ENCODE data around the gene RAET1E.
"Not testable (repeated sequence)": the region's sequence is repeated elsewhere in the genome, so short reads cannot be mapped to it uniquely, and the experiment has no call there.

The RAET1E gene

DNA sequence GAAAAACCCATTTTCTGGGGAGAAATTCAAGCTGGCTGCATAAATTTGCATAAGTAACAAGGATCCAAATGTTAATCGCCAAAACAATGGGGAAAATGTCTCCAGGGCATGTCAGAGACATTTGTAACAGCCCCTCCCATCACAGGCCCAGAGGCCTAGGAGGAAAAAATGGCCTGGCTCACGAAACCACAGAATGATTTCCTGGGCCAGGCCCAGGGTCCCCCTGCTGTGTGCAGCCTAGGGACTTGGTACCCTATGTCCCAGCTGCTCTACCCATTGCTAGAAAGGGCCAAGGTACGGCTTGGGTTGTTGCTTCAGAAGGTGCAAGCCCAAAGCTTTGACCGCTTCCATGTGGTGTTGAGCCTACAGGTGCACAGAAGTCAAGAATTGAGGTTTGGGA, 10.6 kb upstream of the RAET1E start:
- not testable (repeated sequence) for DNase-seq

DNA sequence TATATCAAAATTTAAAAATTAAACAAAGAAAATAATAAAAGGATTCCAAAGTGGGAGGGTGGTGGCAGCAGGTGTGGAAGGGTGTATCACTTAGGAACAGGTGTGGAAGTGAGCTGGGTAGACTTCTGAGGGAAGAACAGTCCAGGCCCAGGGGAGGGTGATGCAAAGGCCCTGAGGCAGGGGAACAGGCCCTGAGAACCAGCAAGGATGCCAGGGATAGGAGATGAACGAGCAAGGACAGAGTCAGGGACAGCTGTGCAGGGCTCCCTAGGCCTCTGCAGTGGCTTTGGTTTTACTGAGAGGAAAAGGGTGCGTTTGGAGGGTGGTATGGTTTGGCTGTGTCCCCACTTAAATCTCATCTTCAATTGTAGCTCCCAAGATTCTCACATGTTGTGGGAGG, 9.4 kb upstream of the RAET1E start:
- DNase-seq = no peak

DNA sequence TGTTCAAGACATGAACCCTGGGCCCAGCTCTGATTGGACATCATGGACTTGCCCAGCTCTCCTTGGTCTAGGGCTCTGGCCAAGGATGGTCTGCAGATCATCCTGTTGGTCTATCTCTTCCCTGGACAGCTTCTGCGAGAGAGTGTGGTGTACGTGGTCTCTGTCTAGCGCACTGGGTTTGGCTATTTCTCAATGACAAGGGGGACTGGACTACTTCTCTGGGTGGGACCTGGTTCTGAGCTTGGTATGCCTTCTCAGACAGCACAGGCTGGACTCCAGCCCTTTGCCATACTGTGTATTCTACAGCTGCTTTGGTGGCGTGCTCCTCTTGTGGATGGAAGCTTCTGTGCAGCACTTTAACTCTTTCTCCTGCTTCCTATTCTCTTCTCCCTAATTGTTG, 8.5 kb upstream of the RAET1E start:
- no peak for DNase-seq

DNA sequence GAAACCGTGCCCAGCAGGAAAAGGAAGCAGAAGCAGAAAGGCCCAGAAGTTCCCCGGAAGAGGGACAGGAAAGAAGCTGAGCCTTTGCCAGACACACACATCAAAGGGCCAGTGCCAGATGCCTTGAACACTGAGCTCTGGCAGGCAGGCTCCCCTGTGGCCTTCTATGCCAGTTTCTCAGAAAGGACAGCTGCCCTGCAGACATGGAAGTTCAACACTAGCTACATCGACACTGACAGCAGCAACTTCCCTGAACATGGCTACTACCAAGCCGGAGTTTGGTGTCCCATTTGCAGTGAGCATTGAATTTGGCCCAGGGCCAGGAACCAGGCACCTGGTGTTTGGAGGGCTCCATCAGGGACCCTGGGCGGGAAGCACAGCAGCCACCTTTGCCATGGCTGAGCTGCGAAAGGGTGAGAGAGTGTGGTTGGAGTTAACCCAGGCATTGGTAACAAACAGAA, 8.0 kb upstream of the RAET1E start:
- DNase-seq = no peak

DNA sequence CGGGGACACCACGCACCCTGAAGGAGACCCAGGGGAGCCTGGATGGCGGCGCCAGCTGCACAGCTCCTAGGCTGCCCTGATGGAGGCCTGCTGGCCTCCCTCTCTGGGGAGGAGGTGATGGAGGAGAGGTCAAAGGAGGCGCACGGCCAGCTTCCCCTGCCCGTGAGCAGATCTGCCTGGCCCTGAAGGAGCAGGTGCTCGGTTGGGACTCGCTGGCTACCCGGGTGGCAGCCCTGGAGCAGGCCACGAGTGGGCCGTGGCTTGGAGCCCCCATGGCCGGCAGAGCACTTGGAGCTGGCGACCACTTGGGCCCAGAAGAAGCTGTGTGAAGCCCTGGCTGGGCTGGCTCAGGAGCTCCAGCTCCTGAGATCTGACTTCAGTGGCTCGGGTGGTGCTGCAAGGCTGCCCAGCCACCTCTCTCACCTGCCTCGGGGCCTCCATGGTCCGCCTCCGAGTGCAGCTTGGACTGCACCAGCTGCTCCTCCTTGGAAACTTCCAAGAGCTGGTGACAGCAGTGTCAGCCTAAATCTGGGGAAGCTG, 7.5 kb upstream of the RAET1E start:
- DNase-seq = no peak

DNA sequence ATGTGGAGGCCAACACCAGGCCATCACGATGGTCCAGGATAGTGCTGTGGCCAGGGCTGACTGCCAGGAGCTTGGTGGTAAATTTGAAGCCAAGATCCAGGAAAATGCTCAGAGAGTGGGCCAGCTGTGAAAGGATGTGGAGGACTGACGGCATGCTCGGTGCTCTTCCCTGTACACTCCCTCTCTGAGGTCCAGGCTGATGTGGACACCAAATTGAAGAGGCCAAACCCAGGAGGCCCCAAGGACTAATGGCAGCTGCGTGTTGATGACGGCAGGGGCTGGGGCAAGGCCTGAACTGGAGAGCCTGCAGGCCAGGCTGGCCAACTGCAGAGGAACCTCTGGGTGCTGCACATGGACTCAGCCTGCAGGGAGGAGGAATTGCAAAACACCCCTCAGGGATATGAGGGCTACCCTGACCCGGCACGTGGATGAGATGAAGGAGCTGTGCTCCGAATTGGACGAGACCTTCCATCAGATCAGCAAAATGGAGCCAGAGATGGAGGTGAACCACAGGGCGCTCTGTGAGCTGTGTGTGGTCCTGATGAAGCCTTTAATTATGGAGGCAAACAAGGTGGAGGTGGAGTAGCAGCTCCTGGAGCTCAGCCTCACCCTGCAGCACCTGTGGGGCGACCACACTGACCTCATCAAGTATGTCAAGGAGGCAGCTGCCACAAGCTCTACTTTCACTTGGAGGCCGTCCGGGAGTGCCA, 6.9 kb upstream of the RAET1E start:
- DNase-seq = no peak

DNA sequence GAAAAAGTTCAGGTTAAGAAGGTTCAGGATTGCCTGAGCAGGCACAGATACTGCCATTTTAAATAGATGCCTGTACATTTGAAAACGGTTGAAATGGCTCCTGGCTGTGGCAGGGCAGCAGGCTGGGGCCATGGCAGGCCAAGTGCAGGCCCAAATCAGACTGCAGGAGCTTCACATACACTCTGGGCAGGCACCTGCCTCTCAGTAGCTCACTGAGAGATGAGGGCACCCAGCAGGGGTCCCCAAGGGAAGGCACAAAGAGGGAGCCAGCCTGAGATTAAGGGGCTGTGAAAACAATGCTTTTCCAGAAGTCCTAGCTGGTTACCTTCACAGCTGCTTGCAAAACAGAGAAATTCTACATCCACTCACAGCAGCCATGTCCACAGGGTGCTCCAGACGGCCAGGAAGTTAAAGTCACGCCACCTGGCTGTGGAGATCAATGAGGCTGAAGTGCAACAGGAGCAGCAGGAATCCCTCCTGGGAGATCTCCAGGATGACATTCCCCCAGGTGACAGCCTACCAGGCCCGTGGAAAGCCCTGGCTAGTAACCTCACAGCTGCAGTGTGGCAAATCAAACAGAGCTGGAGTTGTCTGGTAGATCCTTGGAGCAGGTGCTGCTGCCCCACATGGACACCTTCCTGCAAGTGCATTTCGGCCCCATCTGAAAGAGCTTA, 6.2 kb upstream of the RAET1E start:
- DNase-seq = peak in 1 of 2 experiments; percentile 28

DNA sequence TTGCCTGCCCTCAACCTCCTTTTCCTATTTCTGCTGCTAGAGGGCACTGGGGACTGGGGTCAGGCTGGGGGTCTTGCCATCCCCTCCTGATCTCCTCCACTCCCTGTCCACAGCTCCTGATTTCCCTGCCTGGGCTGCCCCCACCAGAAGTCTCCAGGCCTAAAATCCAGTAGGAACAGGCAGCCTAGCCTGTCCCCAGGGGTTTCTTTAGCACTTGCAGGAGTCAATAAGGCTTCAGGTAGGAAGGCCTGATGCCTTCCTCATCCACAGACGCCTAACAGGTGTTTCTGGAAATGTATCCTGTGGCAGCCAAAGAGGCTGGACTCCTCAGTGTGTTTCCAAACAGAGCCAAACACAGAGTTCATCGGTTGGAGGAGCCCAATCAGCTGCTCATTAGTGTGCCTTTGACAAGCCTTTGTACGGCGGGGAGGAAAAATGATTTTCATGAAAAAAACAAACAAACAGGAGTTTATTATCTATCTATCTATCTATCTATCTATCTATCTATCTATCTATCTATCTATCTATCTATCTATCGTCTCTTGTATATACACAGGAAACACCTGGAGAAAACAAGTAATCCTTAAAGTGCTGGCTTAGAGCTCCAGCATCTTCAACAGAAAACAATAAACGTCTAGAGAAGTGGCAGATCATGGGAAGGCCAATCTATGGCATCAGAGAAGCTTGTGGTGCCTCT, 3.7 kb upstream of the RAET1E start:
- no peak for DNase-seq

DNA sequence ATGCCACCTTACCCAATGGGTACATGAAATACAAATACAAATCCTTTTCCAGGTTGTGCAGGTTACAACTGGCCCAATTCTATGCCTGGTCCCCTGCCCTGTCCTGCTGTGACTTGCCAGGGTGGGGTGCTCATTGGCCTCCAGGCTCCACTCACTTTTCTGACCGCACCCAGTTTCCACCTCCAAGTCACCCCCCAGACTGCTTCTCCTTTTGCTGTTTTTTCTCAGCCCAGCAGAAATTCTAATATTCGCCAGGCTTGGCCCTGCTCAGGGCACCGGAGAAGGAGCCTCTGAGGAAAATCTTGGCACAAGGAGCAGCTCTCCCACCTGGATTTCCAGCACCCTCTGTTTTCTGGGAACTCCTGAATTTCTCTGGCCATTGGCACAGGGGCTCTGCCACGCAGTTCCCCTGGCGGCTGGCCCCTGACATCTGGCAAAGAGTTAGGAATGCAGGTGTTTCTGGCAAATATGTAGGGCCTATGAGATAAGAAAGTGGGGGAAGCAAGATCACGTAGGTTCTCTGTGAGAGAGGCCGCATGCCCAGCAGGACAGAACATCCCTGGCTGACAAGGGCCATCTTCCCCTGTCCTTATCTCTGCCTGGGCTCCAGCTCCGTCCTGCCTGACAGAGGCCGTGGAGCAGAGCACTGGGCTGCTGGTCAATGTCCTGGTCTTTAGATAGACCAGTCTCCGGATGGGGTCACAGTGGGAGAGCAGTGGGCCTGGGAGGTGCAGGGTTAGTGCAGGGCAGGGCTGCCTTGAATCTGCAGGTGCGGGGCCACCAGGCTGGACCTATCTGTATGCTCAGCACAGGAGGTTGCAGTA, 2.9 kb upstream of the RAET1E start:
- DNase-seq = no peak

DNA sequence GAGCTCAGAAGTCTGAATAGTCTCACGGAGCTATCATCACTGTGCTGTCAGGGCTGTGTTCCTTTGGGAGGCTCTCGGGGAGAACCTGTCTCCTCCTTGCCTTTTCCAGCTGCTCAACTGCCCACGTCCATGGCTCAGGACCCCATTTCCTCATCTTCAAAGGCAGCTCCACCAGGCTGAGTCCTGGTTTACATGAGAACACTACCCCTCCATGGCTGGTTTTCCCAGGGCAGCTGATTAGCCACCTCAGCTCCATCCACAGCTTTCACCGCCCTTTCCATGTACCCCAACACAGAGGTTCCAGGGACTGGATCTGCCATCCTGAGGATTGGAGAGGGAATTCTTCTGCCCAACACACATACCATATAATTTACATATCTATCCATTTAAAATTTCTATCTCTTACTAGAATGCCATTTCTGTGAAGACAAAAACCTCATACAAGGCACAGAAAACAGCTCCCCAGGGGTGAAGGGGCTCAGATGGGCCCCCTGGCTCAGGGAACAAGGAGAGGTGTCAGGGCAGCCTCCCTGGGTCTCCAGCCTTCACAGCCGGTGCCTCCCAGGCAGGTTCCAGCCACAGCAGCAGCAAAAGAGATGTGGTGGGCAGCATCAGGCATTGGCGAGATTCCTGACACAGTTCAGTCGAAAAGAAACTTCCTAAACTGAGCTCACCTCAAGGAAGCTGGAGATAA, 2.2 kb upstream of the RAET1E start:
- no peak for DNase-seq

DNA sequence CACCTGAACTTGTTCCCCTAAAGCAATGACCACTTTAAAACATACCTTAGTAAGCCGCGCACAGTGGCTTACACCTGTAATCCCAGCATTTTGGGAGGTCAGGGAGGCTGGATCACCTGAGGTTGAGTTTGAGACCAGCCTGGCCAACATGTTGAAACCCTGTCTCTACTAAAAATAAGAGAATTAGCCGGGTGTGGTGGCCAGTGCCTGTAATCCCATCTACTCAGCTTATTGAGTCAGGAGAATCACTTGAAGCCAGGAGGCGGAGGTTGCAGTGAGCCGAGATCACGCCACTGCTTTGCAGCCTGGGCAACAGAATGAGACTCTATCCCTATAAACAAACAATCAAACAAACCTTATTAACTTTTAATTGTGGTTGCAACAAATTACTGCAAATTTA, 1.6 kb upstream of the RAET1E start:
- no peak for DNase-seq

DNA sequence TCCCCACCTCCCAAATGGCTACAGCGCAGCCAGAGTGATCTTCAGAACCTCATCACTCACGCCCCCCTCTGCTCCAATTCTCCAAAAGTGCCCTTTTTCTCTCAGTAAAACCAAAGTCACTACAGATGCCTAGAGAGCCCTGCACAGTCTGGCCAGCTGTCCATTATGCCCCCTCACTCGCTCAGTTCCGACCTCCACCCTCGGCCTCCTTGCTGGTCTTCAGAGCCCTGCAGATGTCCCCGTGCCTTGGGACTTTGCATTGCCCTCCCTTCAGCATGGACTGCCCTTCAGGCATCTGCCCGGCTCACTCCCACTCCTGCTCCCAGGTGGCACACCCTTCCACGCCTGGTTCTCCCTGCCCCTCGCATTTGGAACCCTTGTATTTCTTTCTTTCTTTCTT, 1.1 kb upstream of the RAET1E start:
- DNase-seq = no peak

DNA sequence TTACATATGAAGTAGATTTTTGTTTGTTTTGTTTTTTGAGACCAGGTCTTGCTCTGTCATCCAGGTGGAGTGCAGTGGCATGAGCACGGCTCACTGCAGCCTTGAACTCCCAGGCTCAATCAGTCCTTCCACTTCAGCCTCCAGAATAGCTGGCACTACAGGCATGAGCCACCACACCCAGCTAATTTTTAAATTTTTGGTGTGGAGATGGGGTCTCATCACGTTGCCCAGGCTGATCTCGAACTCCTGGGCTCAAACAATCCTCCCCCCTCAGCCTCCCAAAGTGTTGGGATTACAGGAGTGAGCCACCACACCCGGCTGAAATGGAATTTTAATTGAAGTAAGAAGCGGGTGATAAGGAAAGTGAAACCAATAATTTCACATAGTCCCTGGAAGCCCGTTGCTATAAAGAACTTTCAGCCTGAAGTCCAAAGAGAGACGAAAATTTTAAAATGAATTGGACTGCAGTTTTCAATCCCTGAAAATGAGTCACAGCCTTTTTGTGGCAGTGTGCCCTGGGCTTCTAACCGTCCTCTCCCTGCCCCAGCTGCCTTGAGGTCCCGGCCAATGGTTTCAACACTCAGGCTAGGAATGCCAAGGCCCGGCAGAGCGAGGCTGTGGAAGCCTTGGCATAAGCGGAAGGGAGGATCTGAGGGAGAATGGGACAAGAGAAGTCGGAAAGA, 757 bp downstream of the RAET1E start:
- no peak for DNase-seq

DNA sequence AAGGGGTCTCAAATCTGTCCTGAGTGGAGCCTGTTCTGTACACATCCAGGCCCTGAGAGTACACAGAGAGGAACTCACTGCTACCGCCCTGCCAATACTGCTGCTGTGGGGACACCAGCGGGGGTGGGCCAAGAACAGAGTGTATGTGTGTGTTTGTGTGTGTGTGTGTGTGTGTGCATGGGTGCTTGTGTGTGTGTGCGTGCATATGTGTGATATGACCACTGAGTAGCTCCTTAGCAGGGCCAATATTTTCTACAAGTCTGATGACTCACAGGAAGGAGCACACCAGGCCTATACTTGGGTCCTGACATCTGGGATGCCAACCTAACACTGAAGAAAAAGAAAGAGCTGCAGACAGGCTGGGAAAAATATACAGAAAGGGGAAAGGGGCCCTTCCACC, 1.4 kb downstream of the RAET1E start:
- no peak for DNase-seq

DNA sequence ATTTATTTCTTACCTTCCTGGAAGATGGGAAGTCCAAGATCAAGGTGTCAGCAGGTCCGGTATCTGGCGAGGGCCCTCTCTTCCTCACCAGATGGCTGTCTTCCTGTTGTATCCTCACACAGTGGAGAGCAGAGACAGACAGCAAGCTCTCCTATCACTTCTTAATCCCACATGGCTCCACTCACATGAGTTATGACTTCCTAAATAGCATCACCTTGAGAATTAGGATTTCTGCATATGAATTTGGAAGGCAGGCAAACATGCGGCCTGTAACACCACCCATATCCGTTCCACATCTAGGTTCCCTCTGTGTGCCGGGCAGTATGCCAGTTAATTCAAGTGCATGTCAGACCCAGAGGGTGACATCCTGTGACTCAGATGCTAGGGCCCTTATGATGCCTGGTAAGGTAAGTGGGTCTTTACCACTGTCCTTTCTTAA, 2.1 kb downstream of the RAET1E start:
- peak in 1 of 2 experiments; percentile 60 for DNase-seq

DNA sequence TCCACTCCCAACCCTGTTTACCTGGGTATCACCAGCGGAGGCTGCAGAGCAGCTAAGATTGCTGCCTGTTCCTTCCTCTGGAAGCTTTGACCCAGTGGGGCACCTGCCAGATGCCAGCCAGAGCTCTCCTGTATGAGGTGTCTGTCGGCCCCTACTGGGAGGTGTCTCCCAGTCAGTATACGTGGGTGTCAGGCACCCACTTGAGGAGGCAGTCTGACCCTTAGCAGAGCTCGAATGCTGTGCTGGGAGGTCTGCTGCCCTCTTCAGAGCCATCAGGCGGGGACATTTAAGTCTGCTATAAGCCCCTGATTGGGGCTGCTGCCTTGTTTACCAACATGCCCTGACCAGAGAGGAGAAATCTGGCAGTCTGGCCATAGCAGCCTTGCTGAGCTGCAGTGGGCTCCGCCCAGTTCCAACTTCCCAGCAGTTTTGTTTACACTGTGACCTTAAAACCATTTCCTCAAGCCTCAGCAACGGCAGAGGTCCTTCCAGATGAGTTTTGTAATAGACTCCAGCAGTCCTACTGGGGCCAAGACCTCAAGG, 2.8 kb downstream of the RAET1E start:
- no peak for DNase-seq

DNA sequence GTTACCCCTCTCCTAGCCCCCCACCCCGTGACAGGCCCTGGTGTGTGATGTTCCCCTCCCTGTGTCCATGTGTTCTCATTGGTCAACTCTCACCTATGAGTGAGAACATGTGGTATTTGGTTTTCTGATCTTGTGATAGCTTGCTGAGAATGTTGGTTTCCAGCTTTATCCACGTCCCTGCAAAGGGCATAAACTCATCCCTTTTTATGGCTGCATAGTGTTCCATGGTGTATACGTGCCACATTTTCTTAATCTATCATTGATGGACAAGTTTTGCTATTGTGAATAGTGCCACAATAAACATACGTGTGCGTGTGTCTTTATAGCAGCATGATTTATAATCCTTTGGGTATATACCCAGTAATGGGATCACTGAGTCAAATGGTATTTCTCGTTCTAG, 6.0 kb downstream of the RAET1E start:
- not testable (repeated sequence) for DNase-seq

DNA sequence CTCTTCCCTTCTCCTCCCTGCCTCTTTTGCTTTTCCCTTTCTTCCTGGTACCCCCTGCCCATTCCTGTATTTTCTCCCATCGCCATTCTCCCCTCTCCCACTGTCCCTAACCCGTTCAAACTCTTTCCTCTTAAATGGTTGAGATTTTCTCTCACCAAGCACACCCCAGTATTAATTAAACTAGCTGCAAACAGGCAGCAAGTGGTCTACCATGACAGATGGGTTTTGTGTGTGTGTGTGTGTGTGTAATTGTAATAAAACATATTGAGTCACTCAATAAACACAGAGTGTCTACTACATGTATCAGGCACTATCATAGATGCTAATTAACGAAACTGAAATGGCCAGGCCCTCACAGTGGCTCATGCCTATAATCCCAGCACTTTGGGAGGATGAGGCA, 6.7 kb downstream of the RAET1E start:
- no peak for DNase-seq

DNA sequence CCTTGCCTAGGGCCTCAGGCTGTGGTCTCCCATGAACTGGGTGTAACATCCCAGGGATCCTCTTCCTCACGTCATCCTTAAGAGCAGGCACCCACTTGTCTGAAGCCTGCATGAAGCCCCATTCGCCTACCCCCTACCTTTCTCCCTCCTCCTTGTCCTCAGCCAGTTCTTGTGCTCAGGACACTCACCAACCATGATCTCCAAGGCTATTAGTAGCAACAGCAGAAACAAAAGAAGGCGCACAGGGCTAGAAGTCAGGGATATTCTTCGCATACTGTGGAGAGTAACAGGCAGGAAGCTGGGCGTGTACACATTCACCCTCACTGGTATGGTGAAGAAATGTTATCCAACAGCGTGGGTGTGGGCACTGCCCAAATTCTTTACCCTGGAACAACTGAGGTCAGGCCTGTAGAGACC, 7.3 kb downstream of the RAET1E start:
- no peak for DNase-seq

DNA sequence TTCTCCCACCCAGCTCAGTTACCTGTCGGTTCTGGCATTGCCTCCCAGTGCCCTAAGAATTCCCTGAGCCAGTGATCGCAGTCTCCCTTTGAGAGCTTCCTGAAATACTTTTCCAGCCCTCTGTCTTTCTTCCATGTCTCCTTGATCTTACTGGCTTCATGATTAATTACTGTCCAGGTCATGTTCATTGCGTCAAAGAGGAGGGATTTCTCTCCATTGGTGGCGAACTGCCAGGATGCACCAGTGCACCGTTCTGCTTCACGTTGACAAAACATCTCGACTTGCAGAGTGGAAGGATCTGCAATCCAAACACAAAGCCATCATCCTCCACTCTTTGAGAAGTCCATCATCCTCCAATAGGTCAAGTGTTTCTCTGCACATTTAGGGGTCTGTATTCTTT, 8.6 kb downstream of the RAET1E start:
- DNase-seq = no peak

DNA sequence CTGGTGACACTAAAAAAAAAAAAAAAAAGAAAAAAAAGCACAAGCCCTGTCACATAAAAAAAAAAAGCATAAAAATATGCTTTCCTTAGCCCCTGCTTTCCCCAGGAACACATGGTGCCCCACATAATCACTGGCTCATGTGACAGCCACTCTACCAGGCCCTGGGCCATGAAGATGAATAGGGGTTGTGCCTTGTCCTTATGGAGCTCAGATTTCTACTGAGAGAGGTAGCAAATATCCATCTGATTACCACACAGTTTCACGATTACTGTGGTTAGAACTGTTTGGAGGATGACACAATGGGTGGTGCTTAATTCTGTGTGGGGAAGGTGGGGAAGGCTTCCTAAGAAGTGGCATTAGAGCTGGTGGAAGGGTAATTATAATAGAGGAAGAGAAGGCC, 9.3 kb downstream of the RAET1E start:
- no peak for DNase-seq
